K562 (cell line): Measurements from ENCODE around the gene SLC22A7. TPM values are rescaled to one million over a fixed set of nuclear protein-coding genes. Genes with fewer than 3 reads are reported as not detected.

Experiments used
- CTCF ChIP-seq, 3 experiments: IDR thresholded peaks in 2 of 3; conservative IDR thresholded peaks in 1 of 3; 2 replicates each; pipeline ENCODE4 v1.5.1; 2011 to 2012; ENCODE audit warnings: low read length in 3 of 3, mild to moderate bottlenecking in 3 of 3, control low read depth in 2 of 3, improper control_type of control experiment in 1 of 3, inconsistent platforms in 1 of 3, low read depth in 1 of 3, mixed read lengths in 1 of 3, moderate library complexity in 1 of 3; ENCODE audit not compliant: insufficient read depth in 2 of 3
- MTA3 ChIP-seq: fragments of 450-650 bp; formaldehyde crosslinking; IDR thresholded peaks from 2 replicates; pipeline ENCODE4 v1.6.1; 2017; ENCODE audit warnings: mild to moderate bottlenecking, borderline replicate concordance
- REST ChIP-seq, 2 experiments: fragments of 450-650 bp; formaldehyde crosslinking in 1 of 2; IDR thresholded peaks; 2 replicates each; pipeline versions ENCODE4 v1.4.0 to v1.6.1; 2014 to 2020; ENCODE audit warnings: mild to moderate bottlenecking in 2 of 2, borderline replicate concordance in 1 of 2, low read depth in 1 of 2
- SAP30 ChIP-seq: fragments of 200-600 bp; sonication (generic); IDR thresholded peaks from 2 replicates; pipeline ENCODE4 v1.6.1; 2012; ENCODE audit warnings: borderline replicate concordance, low read depth, mild to moderate bottlenecking, moderate library complexity, low read length, control low read depth, inconsistent platforms; ENCODE audit not compliant: insufficient read depth, poor library complexity, severe bottlenecking
- ZNF561 ChIP-seq: fragments of 450-650 bp; formaldehyde crosslinking; conservative IDR thresholded peaks from 2 replicates; pipeline ENCODE4 v1.4.0; 2020; ENCODE audit warnings: mild to moderate bottlenecking, moderate library complexity
- polyA plus RNA-seq, 8 experiments: library from polyadenylated mRNA; depleted of rRNA in 4 of 8; stranded (reverse) in 5 of 8; unstranded in 3 of 8; fragments of >200 nt; fragmentation: Nextera tagmentation in 2 of 8; fragmentation: Illumina TruSeq in 1 of 8; extraction: Ambion mirVana in 2 of 8; extraction: Trizol in 1 of 8; gene quantifications; 2 replicates each; pipeline versions ENCODE4 v1.2.1 to v1.2.3, GENCODE V29; 2011 to 2014; ENCODE audit warnings: inconsistent platforms in 1 of 8, missing spikeins in 1 of 8
- total RNA-seq, 7 experiments: library from RNA; depleted of rRNA in 6 of 7; stranded (reverse); fragments of >200 nt in 6 of 7; fragmentation: Illumina TruSeq in 2 of 7; extraction: Trizol in 2 of 7; gene quantifications; 2 replicates each; pipeline versions ENCODE4 v1.2.1 to v1.2.3, GENCODE V29; 2011 to 2021; ENCODE audit warnings: low replicate concordance in 1 of 7

The SLC22A7 gene
- total and polyA plus RNA-seq, 9 of the 15 experiments (the other 6 are each of a cell fraction or from before 2014, with no cell fraction given) = not detected

GRCh38 chr6:43310624-43311023 lies 12.6 kb downstream of the SLC22A7 start (continued):
- TF ChIP-seq SAP30 = no peak
- no peak for TF ChIP-seq REST (IDR thresholded peaks at IDR 0.05; ENCODE audit: borderline replicate concordance)
- no peak for TF ChIP-seq REST (CRISPR knock-in tag; IDR thresholded peaks at IDR 0.05; ENCODE audit: low read depth)
- TF ChIP-seq MTA3 = no peak
- no peak for TF ChIP-seq CTCF (IDR thresholded peaks at IDR 0.05 in 2 of 3, conservative IDR thresholded peaks at IDR 0.05 in 1 of 3; ENCODE audit: insufficient read depth in 2 of 3, low read depth in 1 of 3, low read length in 3 of 3)
- no peak for TF ChIP-seq ZNF561
- TF ChIP-seq, all 486 proteins: peak for 20
